Right atrium auricular region (tissue), 2 donors: ENCODE measurements around the gene SORCS3. TPM values are rescaled to one million over a fixed set of nuclear protein-coding genes. Genes with fewer than 3 reads are reported as not detected.

Experiments
- DNase-seq: peaks from one replicate; pipeline ENCODE4 v3.0.0-alpha.2; 2019; ENCODE audit warnings: low spot score
- H3K27ac ChIP-seq, 2 donors: fragments of 200-600 bp; sonication (generic); 1 replicate in 1 of 2; 2 replicates in 1 of 2; pipeline ENCODE4 v1.5.1; 2016 to 2019
- H3K27me3 ChIP-seq, 2 donors: fragments of 200-600 bp; sonication (generic); one replicate each; pipeline versions ENCODE4 v1.5.1 to v1.6.0; 2017 to 2019
- H3K36me3 ChIP-seq: fragments of 200-600 bp; sonication (generic); one replicate; pipeline ENCODE4 v1.5.1; 2016
- H3K4me1 ChIP-seq, 2 donors: fragments of 200-600 bp; sonication (generic); one replicate each; pipeline versions ENCODE4 v1.5.1 to v1.6.0; 2017 to 2019
- H3K4me3 ChIP-seq, 2 donors: fragments of 200-600 bp; sonication (generic); 1 replicate in 1 of 2; 2 replicates in 1 of 2; pipeline ENCODE4 v1.5.1; 2017 to 2019; ENCODE audit warnings: mild to moderate bottlenecking in 1 of 2, moderate library complexity in 1 of 2
- H3K9me3 ChIP-seq, 2 donors: fragments of 200-600 bp; sonication (generic); one replicate each; pipeline ENCODE4 v1.5.1; 2019
- CTCF ChIP-seq, 2 donors: fragments of 200-600 bp; sonication (generic); IDR thresholded peaks; one replicate each; pipeline ENCODE4 v1.5.1; 2019; ENCODE audit warnings: antibody characterized with exemption in 2 of 2
- total RNA-seq, 2 donors: library from RNA; depleted of rRNA; stranded (reverse); fragments of >200 nt; gene quantifications; one replicate each; pipeline ENCODE4 v1.1.0, GENCODE V29; 2016

The SORCS3 gene
- total RNA-seq, 2 donors from 2014 or later, result 0.07 TPM; not detected in 1

- Histone ChIP-seq H3K4me1 (peaks cover 0 to 8% of the 10 kb centered on the region in 2 donors), H3K27ac (no peak overlapping the region), H3K9me3 (no peaks in the 10 kb centered on the region), H3K4me3 (no peak overlapping the region), H3K36me3 (no peaks in the 10 kb centered on the region), H3K27me3 (no peaks in the 10 kb centered on the region)
- no peak for DNase-seq
- TF ChIP-seq CTCF (IDR thresholded peaks at IDR 0.05), result no peak
Observed at GRCh38 chr10:104734433-104734832, 93.3 kb downstream of the SORCS3 start.

- Histone ChIP-seq H3K4me1 (peaks cover 0 to 8% of the 10 kb centered on the region in 2 donors), H3K27me3 (no peaks in the 10 kb centered on the region), H3K27ac (no peak overlapping the region), H3K4me3 (no peak overlapping the region), H3K9me3 (no peaks in the 10 kb centered on the region), H3K36me3 (no peaks in the 10 kb centered on the region)
- TF ChIP-seq CTCF (IDR thresholded peaks at IDR 0.05), result no peak
- DNase-seq, result no peak
Observed at GRCh38 chr10:104735036-104735756, 94.1 kb downstream of the SORCS3 start.

GRCh38 chr10:104735757-104736391 is 94.8 kb downstream of the SORCS3 start:
- Histone ChIP-seq H3K4me3 (no peak overlapping the region), H3K27ac (no peak overlapping the region), H3K4me1 (peaks cover 0 to 8% of the 10 kb centered on the region in 2 donors), H3K27me3 (no peaks in the 10 kb centered on the region), H3K36me3 (no peaks in the 10 kb centered on the region), H3K9me3 (no peaks in the 10 kb centered on the region)
- no peak for DNase-seq
- no peak for TF ChIP-seq CTCF (IDR thresholded peaks at IDR 0.05)

- no peaks in the 10 kb centered on the region for H3K36me3 ChIP-seq
- H3K4me1 ChIP-seq, result peaks cover 0 to 1% of the 10 kb centered on the region in 2 donors
- H3K27ac ChIP-seq, result no peak overlapping the region
- no peaks in the 10 kb centered on the region for H3K27me3 ChIP-seq
- no peak overlapping the region for H3K4me3 ChIP-seq
- no peak for DNase-seq
- H3K9me3 ChIP-seq, result no peaks in the 10 kb centered on the region
- TF ChIP-seq CTCF (IDR thresholded peaks at IDR 0.05), result no peak
Observed at GRCh38 chr10:104741127-104741526, 100.0 kb downstream of the SORCS3 start.

- TF ChIP-seq CTCF (IDR thresholded peaks at IDR 0.05), result no peak
- Histone ChIP-seq H3K9me3 (no peaks in the 10 kb centered on the region), H3K36me3 (no peaks in the 10 kb centered on the region), H3K4me3 (no peak overlapping the region), H3K27ac (no peak overlapping the region), H3K27me3 (no peaks in the 10 kb centered on the region), H3K4me1 (no peaks in the 10 kb centered on the region)
- DNase-seq, result no peak
Observed at GRCh38 chr10:104744052-104744451, 103.0 kb downstream of the SORCS3 start.
